Measurements from ENCODE around the gene PPP1R37.

Gene PPP1R37

GRCh38 chr19:45163156-45163555 lies 70.2 kb downstream of the PPP1R37 start:
- H3K9ac ChIP-seq: no peak overlapping the region
- H3K4me2 ChIP-seq: no peak overlapping the region
- no peaks in the 10 kb centered on the region for H4K20me1 ChIP-seq (ENCODE audit: insufficient read depth)
- H3K4me3 ChIP-seq (IDR thresholded peaks at IDR 0.05; ENCODE audit: insufficient read depth, low read depth, low read length): no peak overlapping the region
- no peaks in the 10 kb centered on the region for H3K79me2 ChIP-seq (ENCODE audit: insufficient read depth, low read depth)
- H3K36me3 ChIP-seq (ENCODE audit: insufficient read depth): no peaks in the 10 kb centered on the region
- 0 out of 2 replicates have a peak, but pooled peaks cover 3% of the 10 kb centered on the region for H3K27me3 ChIP-seq (ENCODE audit: insufficient read depth, low read depth)
- H3K4me1 ChIP-seq (ENCODE audit: low read depth, poor library complexity, severe bottlenecking): peaks cover 14% of the 10 kb centered on the region
- no peak overlapping the region for H2AFZ ChIP-seq (ENCODE audit: low read depth)
- TF ChIP-seq CTCF (conservative IDR thresholded peaks at IDR 0.05; ENCODE audit: low read depth, low read length): no peak
- no peak overlapping the region for H3K27ac ChIP-seq

- no peaks in the 10 kb centered on the region for H3K79me2 ChIP-seq (ENCODE audit: insufficient read depth, low read depth)
- 0 out of 2 replicates have a peak, but pooled peaks cover 3% of the 10 kb centered on the region for H3K27me3 ChIP-seq (ENCODE audit: insufficient read depth, low read depth)
- no peak overlapping the region for H2AFZ ChIP-seq (ENCODE audit: low read depth)
- H4K20me1 ChIP-seq (ENCODE audit: insufficient read depth): no peaks in the 10 kb centered on the region
- H3K4me1 ChIP-seq (ENCODE audit: low read depth, poor library complexity, severe bottlenecking): peaks cover 14% of the 10 kb centered on the region
- H3K4me3 ChIP-seq (IDR thresholded peaks at IDR 0.05; ENCODE audit: insufficient read depth, low read depth, low read length): no peak overlapping the region
- H3K4me2 ChIP-seq: no peak overlapping the region; the same call in 1 of the 2 replicates
- no peak for TF ChIP-seq CTCF (conservative IDR thresholded peaks at IDR 0.05; ENCODE audit: low read depth, low read length)
- no peaks in the 10 kb centered on the region for H3K36me3 ChIP-seq (ENCODE audit: insufficient read depth)
- no peak overlapping the region for H3K27ac ChIP-seq
- H3K9ac ChIP-seq: no peak overlapping the region
Measured at GRCh38 chr19:45163751-45164460, 70.9 kb downstream of the PPP1R37 start.

GRCh38 chr19:45164577-45165335 lies 71.8 kb downstream of the PPP1R37 start:
- H2AFZ ChIP-seq (ENCODE audit: low read depth): no peak overlapping the region

GRCh38 chr19:45166723-45167252 lies 73.8 kb downstream of the PPP1R37 start:
- Histone ChIP-seq H3K36me3 (ENCODE audit: insufficient read depth) (no peaks in the 10 kb centered on the region), H3K27ac (no peak overlapping the region), H3K4me3 (IDR thresholded peaks at IDR 0.05; ENCODE audit: insufficient read depth, low read depth, low read length) (no peak overlapping the region), H3K79me2 (ENCODE audit: insufficient read depth, low read depth) (no peaks in the 10 kb centered on the region), H3K4me1 (ENCODE audit: low read depth, poor library complexity, severe bottlenecking) (peaks cover 14% of the 10 kb centered on the region), H3K4me2 (no peak overlapping the region), H3K9ac (no peak overlapping the region), H3K27me3 (ENCODE audit: insufficient read depth, low read depth) (no peaks in the 10 kb centered on the region), H2AFZ (ENCODE audit: low read depth) (no peak overlapping the region), H4K20me1 (ENCODE audit: insufficient read depth) (no peaks in the 10 kb centered on the region)
- no peak for TF ChIP-seq CTCF (conservative IDR thresholded peaks at IDR 0.05; ENCODE audit: low read depth, low read length)

More at GRCh38 chr19:45164577-45165335, 71.8 kb downstream of the PPP1R37 start:
- no peak for TF ChIP-seq CTCF (conservative IDR thresholded peaks at IDR 0.05; ENCODE audit: low read depth, low read length)
- no peak overlapping the region for H3K4me3 ChIP-seq (IDR thresholded peaks at IDR 0.05; ENCODE audit: insufficient read depth, low read depth, low read length)
- H3K79me2 ChIP-seq (ENCODE audit: insufficient read depth, low read depth): no peaks in the 10 kb centered on the region
- no peaks in the 10 kb centered on the region for H3K36me3 ChIP-seq (ENCODE audit: insufficient read depth)
- H3K4me1 ChIP-seq (ENCODE audit: low read depth, poor library complexity, severe bottlenecking): peaks cover 14% of the 10 kb centered on the region
- H3K4me2 ChIP-seq: no peak overlapping the region; the same call in 1 of the 2 replicates
- no peaks in the 10 kb centered on the region for H4K20me1 ChIP-seq (ENCODE audit: insufficient read depth)
- H3K27me3 ChIP-seq (ENCODE audit: insufficient read depth, low read depth): 0 out of 2 replicates have a peak, but pooled peaks cover 3% of the 10 kb centered on the region
- H3K9ac ChIP-seq: no peak overlapping the region
- H3K27ac ChIP-seq: no peak overlapping the region

Measured in KMS-11 (cell line).